Measurements from ENCODE around the gene RIN1. TPM values are rescaled to one million over a fixed set of nuclear protein-coding genes. Genes with fewer than 3 reads are reported as not detected.

The RIN1 gene
- total and polyA plus RNA-seq, 2 of the 13 experiments (the other 11 are each of a cell fraction or from before 2014, with no cell fraction given) = 2.4 to 4.1 TPM

- TF ChIP-seq ZNF574 (CRISPR knock-in tag; IDR thresholded peaks at IDR 0.05) = peak; percentile 82
- no peak for TF ChIP-seq ZNF569 (CRISPR knock-in tag; IDR thresholded peaks at IDR 0.05; ENCODE audit: borderline replicate concordance)
- no peak for TF ChIP-seq ZBTB10 (CRISPR knock-in tag; IDR thresholded peaks at IDR 0.05; ENCODE audit: borderline replicate concordance)
- no peak for TF ChIP-seq SIX1 (CRISPR knock-in tag; IDR thresholded peaks at IDR 0.05; ENCODE audit: borderline replicate concordance)
- TF ChIP-seq CAMTA2 (CRISPR knock-in tag; IDR thresholded peaks at IDR 0.05; ENCODE audit: borderline replicate concordance) = no peak
- TF ChIP-seq DMTF1 (CRISPR knock-in tag; IDR thresholded peaks at IDR 0.05) = no peak
- TF ChIP-seq RBFOX2 (IDR thresholded peaks at IDR 0.05; ENCODE audit: low read depth, low read length) = no peak
- TF ChIP-seq E2F2 (CRISPR knock-in tag; IDR thresholded peaks at IDR 0.05; ENCODE audit: borderline replicate concordance) = no peak
- TF ChIP-seq ZNF598 (CRISPR knock-in tag; IDR thresholded peaks at IDR 0.05; ENCODE audit: borderline replicate concordance) = no peak
- no peak for TF ChIP-seq ZNF607 (CRISPR knock-in tag; IDR thresholded peaks at IDR 0.05; ENCODE audit: borderline replicate concordance)
- no peak for TF ChIP-seq CERS6 (CRISPR knock-in tag; IDR thresholded peaks at IDR 0.05)
- no peak for TF ChIP-seq ZNF382 (CRISPR knock-in tag; IDR thresholded peaks at IDR 0.05; ENCODE audit: borderline replicate concordance)
- TF ChIP-seq TP53 (CRISPR knock-in tag; conservative IDR thresholded peaks at IDR 0.05) = no peak
- TF ChIP-seq ZNF746 (CRISPR knock-in tag; IDR thresholded peaks at IDR 0.05) = no peak
- peak; percentile 64; the same call in 1 of the 2 replicates for TF ChIP-seq ZNF124 (CRISPR knock-in tag; IDR thresholded peaks at IDR 0.05)
- TF ChIP-seq ZBTB44 (CRISPR knock-in tag; IDR thresholded peaks at IDR 0.05) = 0 out of 2 replicates have a peak, but pooled peaks have one; percentile 26
These were observed 7.7 kb downstream of the RIN1 start (continued) for GRCh38 chr11:66328302-66329144.

Data from HepG2 (cell line).